ENCODE data around the gene ASB7.

Gene ASB7

GRCh38 chr15:100663086-100663914 is 60.9 kb downstream of the ASB7 start:
- no peaks in the 10 kb centered on the region for H3K36me3 ChIP-seq (ENCODE audit: control insufficient read depth, insufficient read depth, low read length)
- H3K4me1 ChIP-seq (ENCODE audit: control insufficient read depth, insufficient read depth, low read length, poor library complexity, severe bottlenecking) = no peaks in the 10 kb centered on the region
- H3K27me3 ChIP-seq (replicated peaks; ENCODE audit: control insufficient read depth, insufficient read depth, low read length, poor library complexity, severe bottlenecking) = no peaks in the 10 kb centered on the region
- H3K27ac ChIP-seq (ENCODE audit: insufficient read depth, low read length, poor library complexity, severe bottlenecking) = no peak overlapping the region
- no peak overlapping the region for H3K4me3 ChIP-seq (ENCODE audit: insufficient read depth, low read depth, low read length, poor library complexity, severe bottlenecking)
- no peak for DNase-seq
- no peaks in the 10 kb centered on the region for H3K9me3 ChIP-seq (ENCODE audit: control insufficient read depth, low read length)

GRCh38 chr15:100663915-100664281 is 61.5 kb downstream of the ASB7 start:
- Histone ChIP-seq H3K27ac (ENCODE audit: insufficient read depth, low read length, poor library complexity, severe bottlenecking) (no peak overlapping the region), H3K4me1 (ENCODE audit: control insufficient read depth, insufficient read depth, low read length, poor library complexity, severe bottlenecking) (no peaks in the 10 kb centered on the region), H3K9me3 (ENCODE audit: control insufficient read depth, low read length) (no peaks in the 10 kb centered on the region), H3K36me3 (ENCODE audit: control insufficient read depth, insufficient read depth, low read length) (no peaks in the 10 kb centered on the region), H3K27me3 (replicated peaks; ENCODE audit: control insufficient read depth, insufficient read depth, low read length, poor library complexity, severe bottlenecking) (no peaks in the 10 kb centered on the region), H3K4me3 (ENCODE audit: insufficient read depth, low read depth, low read length, poor library complexity, severe bottlenecking) (no peak overlapping the region)
- DNase-seq = no peak

DNA sequence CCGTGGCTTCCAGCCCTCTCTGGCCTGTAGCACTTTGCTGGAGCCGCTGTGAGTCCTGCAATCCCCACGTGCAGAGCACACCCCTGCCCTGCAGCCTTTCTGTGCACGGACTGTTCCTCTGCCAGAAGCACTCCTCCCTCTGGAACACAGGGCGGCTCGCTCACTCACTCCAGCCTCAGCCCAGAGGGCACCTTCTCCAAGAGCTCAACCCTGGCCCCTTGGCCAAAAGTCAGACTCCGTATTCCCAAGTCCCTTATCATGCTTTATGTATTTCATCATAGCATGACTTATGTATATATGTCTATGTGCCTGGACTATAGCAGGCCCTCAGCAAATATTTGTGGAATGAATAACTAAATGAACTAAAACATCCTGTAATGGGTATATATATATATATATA is 63.2 kb downstream of the ASB7 start:
- no peaks in the 10 kb centered on the region for H3K36me3 ChIP-seq (ENCODE audit: control insufficient read depth, insufficient read depth, low read length)
- no peaks in the 10 kb centered on the region for H3K4me1 ChIP-seq (ENCODE audit: control insufficient read depth, insufficient read depth, low read length, poor library complexity, severe bottlenecking)
- H3K4me3 ChIP-seq (ENCODE audit: insufficient read depth, low read depth, low read length, poor library complexity, severe bottlenecking) = no peak overlapping the region
- H3K27me3 ChIP-seq (replicated peaks; ENCODE audit: control insufficient read depth, insufficient read depth, low read length, poor library complexity, severe bottlenecking) = no peaks in the 10 kb centered on the region
- H3K9me3 ChIP-seq (ENCODE audit: control insufficient read depth, low read length) = no peaks in the 10 kb centered on the region
- no peak for DNase-seq
- no peak overlapping the region for H3K27ac ChIP-seq (ENCODE audit: insufficient read depth, low read length, poor library complexity, severe bottlenecking)

DNA sequence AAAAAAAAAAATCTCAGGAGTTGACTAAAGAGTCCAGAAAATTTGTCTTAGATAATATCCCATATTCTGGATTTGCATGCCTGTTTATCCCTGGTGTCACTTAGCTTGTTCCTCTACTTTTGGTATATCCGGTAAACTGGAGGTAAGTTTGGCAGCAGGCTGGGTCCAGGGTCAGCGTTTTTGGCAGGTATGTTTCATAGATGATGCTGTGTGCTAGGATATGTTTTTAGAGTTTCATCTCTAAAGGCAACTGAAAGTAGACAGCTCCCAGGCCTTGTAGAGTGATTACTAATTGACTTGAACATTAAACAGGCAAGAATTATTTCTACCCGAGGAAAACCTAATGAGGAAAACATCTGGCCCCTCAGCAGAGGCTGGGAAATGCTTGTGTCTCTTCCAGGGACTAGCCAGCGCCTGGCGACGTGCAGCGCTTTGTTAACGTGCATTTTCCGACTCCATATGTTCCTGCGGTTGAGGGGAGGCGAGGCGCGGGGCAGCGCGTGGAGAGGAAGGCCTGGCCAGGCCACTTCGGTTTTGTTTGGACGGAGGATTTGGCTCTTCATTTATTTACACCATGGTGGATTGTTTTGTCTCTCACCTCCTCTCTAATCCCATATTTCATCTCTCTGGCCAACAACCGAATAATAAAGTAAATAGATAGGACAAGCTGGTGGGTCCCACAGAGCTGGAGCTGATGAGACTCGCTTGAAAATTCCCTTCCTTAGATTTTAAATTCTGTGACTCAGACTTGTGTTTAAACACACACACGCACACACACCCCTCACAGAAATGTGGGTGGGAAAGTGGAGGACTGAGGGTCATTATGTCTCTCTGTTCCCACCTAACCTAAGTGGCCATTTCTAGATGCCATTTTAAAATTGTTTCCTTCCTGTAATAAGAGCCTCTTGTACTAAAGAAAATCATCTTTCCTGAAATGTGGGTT is 65.3 kb downstream of the ASB7 start:
- no peak for DNase-seq
- H3K36me3 ChIP-seq (ENCODE audit: control insufficient read depth, insufficient read depth, low read length) = no peaks in the 10 kb centered on the region
- no peak overlapping the region for H3K4me3 ChIP-seq (ENCODE audit: insufficient read depth, low read depth, low read length, poor library complexity, severe bottlenecking)
- no peaks in the 10 kb centered on the region for H3K9me3 ChIP-seq (ENCODE audit: control insufficient read depth, low read length)
- H3K27me3 ChIP-seq (replicated peaks; ENCODE audit: control insufficient read depth, insufficient read depth, low read length, poor library complexity, severe bottlenecking) = no peaks in the 10 kb centered on the region
- H3K4me1 ChIP-seq (ENCODE audit: control insufficient read depth, insufficient read depth, low read length, poor library complexity, severe bottlenecking) = no peaks in the 10 kb centered on the region
- no peak overlapping the region for H3K27ac ChIP-seq (ENCODE audit: insufficient read depth, low read length, poor library complexity, severe bottlenecking)

DNA sequence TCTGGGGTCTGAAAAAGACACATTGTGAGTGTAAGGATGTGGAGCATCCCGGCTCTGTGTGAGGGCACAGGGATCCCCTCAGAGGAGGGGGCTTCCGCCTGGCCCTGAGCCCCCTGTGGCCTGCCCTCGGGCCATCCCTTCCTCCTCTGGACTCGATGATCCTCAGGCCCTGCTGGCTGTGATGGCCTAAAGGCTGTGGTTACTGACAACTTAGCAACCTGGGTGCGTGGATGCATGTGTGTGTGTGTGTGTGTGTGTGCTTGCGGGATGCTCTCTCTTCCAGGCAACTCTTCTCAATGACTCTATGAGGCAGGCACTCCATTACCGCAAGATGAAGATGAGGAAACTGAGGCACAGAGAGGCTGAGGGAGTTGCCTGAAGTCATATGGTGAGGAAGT is 66.0 kb downstream of the ASB7 start:
- Histone ChIP-seq H3K36me3 (ENCODE audit: control insufficient read depth, insufficient read depth, low read length) (no peaks in the 10 kb centered on the region), H3K27ac (ENCODE audit: insufficient read depth, low read length, poor library complexity, severe bottlenecking) (no peak overlapping the region), H3K27me3 (replicated peaks; ENCODE audit: control insufficient read depth, insufficient read depth, low read length, poor library complexity, severe bottlenecking) (no peaks in the 10 kb centered on the region), H3K4me1 (ENCODE audit: control insufficient read depth, insufficient read depth, low read length, poor library complexity, severe bottlenecking) (no peaks in the 10 kb centered on the region), H3K4me3 (ENCODE audit: insufficient read depth, low read depth, low read length, poor library complexity, severe bottlenecking) (no peak overlapping the region), H3K9me3 (ENCODE audit: control insufficient read depth, low read length) (no peaks in the 10 kb centered on the region)
- DNase-seq = no peak

GRCh38 chr15:100669260-100669659 is 66.9 kb downstream of the ASB7 start:
- H3K27me3 ChIP-seq (replicated peaks; ENCODE audit: control insufficient read depth, insufficient read depth, low read length, poor library complexity, severe bottlenecking) = no peaks in the 10 kb centered on the region
- H3K9me3 ChIP-seq (ENCODE audit: control insufficient read depth, low read length) = no peaks in the 10 kb centered on the region
- no peak overlapping the region for H3K27ac ChIP-seq (ENCODE audit: insufficient read depth, low read length, poor library complexity, severe bottlenecking)
- H3K36me3 ChIP-seq (ENCODE audit: control insufficient read depth, insufficient read depth, low read length) = no peaks in the 10 kb centered on the region
- no peak overlapping the region for H3K4me3 ChIP-seq (ENCODE audit: insufficient read depth, low read depth, low read length, poor library complexity, severe bottlenecking)
- no peaks in the 10 kb centered on the region for H3K4me1 ChIP-seq (ENCODE audit: control insufficient read depth, insufficient read depth, low read length, poor library complexity, severe bottlenecking)
- no peak for DNase-seq

DNA sequence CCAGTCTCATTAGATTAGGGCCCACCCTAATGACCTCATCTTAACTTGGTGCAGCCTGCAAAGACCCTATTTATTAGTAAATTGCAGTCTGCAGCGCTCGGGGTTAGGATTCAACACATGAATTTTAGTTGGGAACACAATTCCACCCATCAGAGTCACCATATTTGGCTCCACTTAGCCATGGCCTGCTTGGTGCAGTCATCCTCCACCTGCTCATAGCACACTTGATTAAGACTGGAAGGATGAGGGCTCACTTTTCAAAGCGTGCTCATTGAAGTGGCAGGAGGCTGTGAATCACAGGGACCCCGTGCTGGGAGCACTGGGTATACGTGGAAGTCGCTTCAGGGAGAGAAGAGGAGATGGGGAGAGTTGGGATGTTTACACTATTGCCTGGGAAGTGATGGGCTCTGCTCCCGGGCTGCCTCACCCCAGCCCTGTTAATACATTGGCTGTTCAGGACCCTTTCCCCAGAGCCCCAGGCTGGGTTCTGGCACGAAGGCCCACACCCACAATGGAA is 68.2 kb downstream of the ASB7 start:
- no peak overlapping the region for H3K27ac ChIP-seq (ENCODE audit: insufficient read depth, low read length, poor library complexity, severe bottlenecking)

DNA sequence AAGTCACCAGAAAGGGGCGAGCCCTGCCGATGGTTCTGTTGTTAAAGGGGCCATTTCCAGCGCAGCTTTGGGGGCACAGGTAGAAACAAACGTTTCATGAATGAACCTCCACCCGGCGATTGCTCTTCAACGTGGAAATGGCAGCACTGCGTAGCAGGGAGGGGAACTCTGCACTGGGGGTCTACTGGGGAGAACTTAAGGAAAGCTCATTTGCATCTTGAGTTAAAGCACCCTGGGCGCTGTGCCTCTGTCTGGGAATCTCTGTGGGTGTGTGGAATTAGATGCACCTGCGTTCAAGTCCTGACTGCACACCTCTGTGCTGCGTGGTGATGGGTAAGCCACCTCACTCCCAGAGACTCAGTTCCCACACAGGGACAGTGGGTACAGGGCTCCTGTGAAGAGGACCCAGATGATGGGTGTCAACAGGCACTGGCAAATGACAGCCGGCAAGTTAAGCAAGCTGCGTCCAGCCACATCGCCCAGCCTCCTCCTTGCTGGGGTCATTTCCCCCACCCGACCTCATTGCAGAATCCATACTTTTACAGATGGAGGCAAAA is 68.8 kb downstream of the ASB7 start:
- Histone ChIP-seq H3K27me3 (replicated peaks; ENCODE audit: control insufficient read depth, insufficient read depth, low read length, poor library complexity, severe bottlenecking) (no peaks in the 10 kb centered on the region), H3K36me3 (ENCODE audit: control insufficient read depth, insufficient read depth, low read length) (no peaks in the 10 kb centered on the region), H3K27ac (ENCODE audit: insufficient read depth, low read length, poor library complexity, severe bottlenecking) (no peak overlapping the region), H3K4me1 (ENCODE audit: control insufficient read depth, insufficient read depth, low read length, poor library complexity, severe bottlenecking) (no peaks in the 10 kb centered on the region), H3K4me3 (ENCODE audit: insufficient read depth, low read depth, low read length, poor library complexity, severe bottlenecking) (no peak overlapping the region), H3K9me3 (ENCODE audit: control insufficient read depth, low read length) (no peaks in the 10 kb centered on the region)
- DNase-seq = no peak

More for the DNA sequence above, 68.2 kb downstream of the ASB7 start:
- no peaks in the 10 kb centered on the region for H3K4me1 ChIP-seq (ENCODE audit: control insufficient read depth, insufficient read depth, low read length, poor library complexity, severe bottlenecking)
- no peak overlapping the region for H3K4me3 ChIP-seq (ENCODE audit: insufficient read depth, low read depth, low read length, poor library complexity, severe bottlenecking)
- DNase-seq = no peak
- H3K36me3 ChIP-seq (ENCODE audit: control insufficient read depth, insufficient read depth, low read length) = no peaks in the 10 kb centered on the region
- H3K9me3 ChIP-seq (ENCODE audit: control insufficient read depth, low read length) = no peaks in the 10 kb centered on the region
- H3K27me3 ChIP-seq (replicated peaks; ENCODE audit: control insufficient read depth, insufficient read depth, low read length, poor library complexity, severe bottlenecking) = no peaks in the 10 kb centered on the region

GRCh38 chr15:100671858-100672543 is 69.6 kb downstream of the ASB7 start:
- no peak overlapping the region for H3K27ac ChIP-seq (ENCODE audit: insufficient read depth, low read length, poor library complexity, severe bottlenecking)
- no peaks in the 10 kb centered on the region for H3K27me3 ChIP-seq (replicated peaks; ENCODE audit: control insufficient read depth, insufficient read depth, low read length, poor library complexity, severe bottlenecking)
- no peak overlapping the region for H3K4me3 ChIP-seq (ENCODE audit: insufficient read depth, low read depth, low read length, poor library complexity, severe bottlenecking)
- no peaks in the 10 kb centered on the region for H3K36me3 ChIP-seq (ENCODE audit: control insufficient read depth, insufficient read depth, low read length)
- no peak for DNase-seq
- H3K4me1 ChIP-seq (ENCODE audit: control insufficient read depth, insufficient read depth, low read length, poor library complexity, severe bottlenecking) = no peaks in the 10 kb centered on the region
- no peaks in the 10 kb centered on the region for H3K9me3 ChIP-seq (ENCODE audit: control insufficient read depth, low read length)
